H1 (cell line): Measurements from ENCODE around the gene NETO2. TPM values are rescaled to one million over a fixed set of nuclear protein-coding genes. Genes with fewer than 3 reads are reported as not detected.

Experiments used
- CTCF ChIA-PET: fragments of 300-600 bp; sonication (Branson Sonifier 250); formaldehyde crosslinking; loops from one replicate; lab custom pipeline; 2021; ENCODE audit not compliant: partially characterized antibody; lab: Charles Lee
- POLR2A ChIA-PET: fragments of 300-600 bp; sonication (Branson Sonifier 250); formaldehyde crosslinking; loops from one replicate; lab custom pipeline; 2021; ENCODE audit warnings: inconsistent platforms; ENCODE audit not compliant: partially characterized antibody; lab: Charles Lee
- DNase-seq, 2 experiments: peaks; one replicate each; pipeline versions ENCODE4 v3.0.0 to v3.0.0-alpha.2; 2010 to 2022; ENCODE audit warnings: low spot score in 2 of 2, low read depth in 1 of 2, mixed read lengths in 1 of 2
- FAIRE-seq: peaks from 2 replicates; lab custom pipeline; 2011; peaks lifted over from hg19 to GRCh38; lab: Jason Lieb, UNC
- H2AFZ ChIP-seq: 2 replicates; pipeline ENCODE4 v1.8.1; 2012; ENCODE audit warnings: low read length, inconsistent platforms
- H2AK5ac ChIP-seq: 2 replicates; pipeline ENCODE4 v1.6.1; 2013; ENCODE audit warnings: low read depth, low read length
- H2BK120ac ChIP-seq: replicated peaks from 2 replicates; pipeline ENCODE3; 2013; ENCODE audit warnings: low read depth, low read length, inconsistent platforms
- H2BK12ac ChIP-seq: 2 replicates; pipeline ENCODE4 v1.6.1; 2013; ENCODE audit warnings: low read depth, low read length
- H2BK15ac ChIP-seq: 2 replicates; pipeline ENCODE4 v1.6.1; 2013; ENCODE audit warnings: low read length
- H2BK20ac ChIP-seq: 2 replicates; pipeline ENCODE4 v1.6.1; 2013; ENCODE audit warnings: low read length
- H2BK5ac ChIP-seq: 2 replicates; pipeline ENCODE4 v1.6.1; 2013; ENCODE audit warnings: low read depth, low read length
- H3K14ac ChIP-seq: 2 replicates; pipeline ENCODE4 v1.6.1; 2013; ENCODE audit warnings: inconsistent platforms; ENCODE audit not compliant: insufficient read length
- H3K18ac ChIP-seq: 2 replicates; pipeline ENCODE4 v1.6.1; 2013; ENCODE audit warnings: low read length; ENCODE audit errors: extremely low read depth
- H3K23ac ChIP-seq: 2 replicates; pipeline ENCODE4 v1.6.1; 2013; ENCODE audit warnings: inconsistent platforms; ENCODE audit not compliant: insufficient read length
- H3K23me2 ChIP-seq: 2 replicates; pipeline ENCODE4 v1.6.1; 2013; ENCODE audit warnings: low read depth, low read length
- H3K27ac ChIP-seq: 2 replicates; pipeline ENCODE4 v1.6.1; 2011; ENCODE audit warnings: low read depth, low read length, inconsistent platforms
- H3K27me3 ChIP-seq, 4 experiments: replicated peaks in 1 of 4; 1 replicate in 1 of 4; 2 replicates in 3 of 4; pipeline versions ENCODE4 v1.6.1 to v1.8.1; 2011 to 2013; ENCODE audit warnings: low read length in 3 of 4, mild to moderate bottlenecking in 3 of 4, inconsistent platforms in 2 of 4, mixed read lengths in 2 of 4, moderate library complexity in 1 of 4; ENCODE audit not compliant: control insufficient read depth in 3 of 4, insufficient read depth in 3 of 4; ENCODE audit errors: extremely low read depth in 1 of 4
- H3K36me3 ChIP-seq, 4 experiments: 2 replicates each; pipeline versions ENCODE4 v1.6.1 to v1.8.1; 2011 to 2013; ENCODE audit warnings: mild to moderate bottlenecking in 4 of 4, low read length in 3 of 4, moderate library complexity in 2 of 4, control low read depth in 1 of 4, inconsistent platforms in 1 of 4; ENCODE audit not compliant: insufficient read depth in 4 of 4, control insufficient read depth in 2 of 4
- H3K4ac ChIP-seq: replicated peaks from 2 replicates; pipeline ENCODE3; 2013; ENCODE audit warnings: low read length, low read depth, mixed read lengths, inconsistent platforms; ENCODE audit not compliant: insufficient read length
- H3K4me1 ChIP-seq, 4 experiments: replicated peaks in 1 of 4; 1 replicate in 1 of 4; 2 replicates in 3 of 4; pipeline versions ENCODE4 v1.6.1 to v1.8.1; 2011 to 2013; ENCODE audit warnings: low read length in 3 of 4, inconsistent platforms in 2 of 4, mixed read lengths in 1 of 4; ENCODE audit not compliant: insufficient read depth in 4 of 4, control insufficient read depth in 3 of 4
- H3K4me2 ChIP-seq, 2 experiments: 2 replicates each; pipeline versions ENCODE4 v1.6.1 to v1.8.1; 2011 to 2013; ENCODE audit warnings: low read depth in 2 of 2, low read length in 2 of 2, control low read depth in 1 of 2, inconsistent platforms in 1 of 2, mild to moderate bottlenecking in 1 of 2; ENCODE audit not compliant: insufficient read depth in 1 of 2
- H3K4me3 ChIP-seq, 4 experiments: fragments of 200-600, 300-600 bp in 1 of 4; sonication (generic), shearing (Covaris generic), sonication (Bioruptor Twin) in 1 of 4; 2 replicates each; pipeline versions ENCODE4 v1.5.1 to v1.8.1; 2011 to 2016; ENCODE audit warnings: low read length in 4 of 4, low read depth in 3 of 4, control low read depth in 2 of 4, inconsistent platforms in 2 of 4, mild to moderate bottlenecking in 2 of 4, mixed read lengths in 1 of 4, moderate library complexity in 1 of 4; ENCODE audit not compliant: insufficient read depth in 2 of 4; ENCODE audit errors: extremely low read depth in 1 of 4
- H3K56ac ChIP-seq: replicated peaks from 2 replicates; pipeline ENCODE3; 2013; ENCODE audit warnings: low read depth, mild to moderate bottlenecking, mixed read lengths, low read length, inconsistent platforms; ENCODE audit not compliant: insufficient read length
- H3K79me1 ChIP-seq: 2 replicates; pipeline ENCODE4 v1.6.1; 2013; ENCODE audit warnings: low read depth, low read length, control low read depth
- H3K79me2 ChIP-seq, 2 experiments: 2 replicates each; pipeline versions ENCODE4 v1.6.1 to v1.8.1; 2012 to 2013; ENCODE audit warnings: low read length in 2 of 2, mild to moderate bottlenecking in 2 of 2, inconsistent platforms in 1 of 2; ENCODE audit not compliant: insufficient read depth in 2 of 2, control insufficient read depth in 1 of 2
- H3K9ac ChIP-seq, 4 experiments: replicated peaks in 1 of 4; 1 replicate in 1 of 4; 2 replicates in 3 of 4; pipeline versions ENCODE4 v1.6.1 to v1.8.1; 2011 to 2013; ENCODE audit warnings: low read depth in 3 of 4, low read length in 3 of 4, control low read depth in 2 of 4, mild to moderate bottlenecking in 2 of 4, moderate library complexity in 2 of 4, inconsistent platforms in 1 of 4; ENCODE audit errors: extremely low read depth in 1 of 4
- H3K9me3 ChIP-seq, 2 experiments: 2 replicates each; pipeline versions ENCODE4 v1.6.1 to v1.8.1; 2012 to 2013; ENCODE audit warnings: mild to moderate bottlenecking in 2 of 2, moderate library complexity in 2 of 2, control low read depth in 1 of 2, inconsistent platforms in 1 of 2, low read depth in 1 of 2, low read length in 1 of 2, mixed read lengths in 1 of 2; ENCODE audit not compliant: insufficient read depth in 2 of 2
- H4K20me1 ChIP-seq, 2 experiments: replicated peaks in 1 of 2; 2 replicates each; pipeline versions ENCODE3 to v1.8.1; 2011 to 2013; ENCODE audit warnings: inconsistent platforms in 2 of 2, low read length in 2 of 2, mild to moderate bottlenecking in 1 of 2; ENCODE audit not compliant: insufficient read depth in 2 of 2, control insufficient read depth in 1 of 2
- H4K5ac ChIP-seq: 2 replicates; pipeline ENCODE4 v1.6.1; 2013; ENCODE audit warnings: low read length, low read depth, mixed read lengths, inconsistent platforms; ENCODE audit not compliant: insufficient read length
- H4K8ac ChIP-seq: 2 replicates; pipeline ENCODE4 v1.8.0; 2013; ENCODE audit warnings: mild to moderate bottlenecking, moderate library complexity, low read length, inconsistent platforms; ENCODE audit not compliant: insufficient read depth; ENCODE audit errors: extremely low read depth
- H4K91ac ChIP-seq: replicated peaks from 2 replicates; pipeline ENCODE3; 2013; ENCODE audit warnings: low read length, mixed read lengths, inconsistent platforms; ENCODE audit not compliant: insufficient read length
- CHD1 ChIP-seq: IDR thresholded peaks from 2 replicates; pipeline ENCODE4 v1.6.1; 2012; ENCODE audit warnings: low read depth, low read length, improper control_type of control experiment
- CREB1 ChIP-seq: IDR thresholded peaks from 2 replicates; pipeline ENCODE4 v1.6.1; 2012; ENCODE audit warnings: inconsistent platforms
- EGR1 ChIP-seq: IDR thresholded peaks from 2 replicates; pipeline ENCODE4 v1.6.1; 2011; ENCODE audit warnings: low read depth, low read length, borderline replicate concordance
- EZH2 ChIP-seq: fragments of 200-600 bp; sonication (generic); IDR thresholded peaks from 2 replicates; pipeline ENCODE4 v1.7.1; 2012; ENCODE audit warnings: low read depth, mild to moderate bottlenecking, moderate library complexity, low read length, inconsistent platforms; ENCODE audit not compliant: severe bottlenecking
- GABPA ChIP-seq: IDR thresholded peaks from 2 replicates; pipeline ENCODE4 v1.6.1; 2011; ENCODE audit warnings: mild to moderate bottlenecking, low read length, moderate library complexity, borderline replicate concordance; ENCODE audit not compliant: insufficient read depth
- KDM5A ChIP-seq: fragments of 200-600 bp; IDR thresholded peaks from 2 replicates; pipeline ENCODE4 v1.7.1; 2012; ENCODE audit warnings: mild to moderate bottlenecking, low read length, inconsistent platforms, mixed read lengths
- MAFK ChIP-seq: IDR thresholded peaks from 2 replicates; pipeline ENCODE4 v1.6.1; 2012; ENCODE audit warnings: low read depth, mild to moderate bottlenecking, improper control_type of control experiment, low read length
- RNF2 ChIP-seq: fragments of 200-900, 300-1000 bp; sonication (generic); IDR thresholded peaks from 2 replicates; pipeline ENCODE4 v1.7.1; 2016; ENCODE audit warnings: borderline replicate concordance, low read depth, mild to moderate bottlenecking, antibody characterized with exemption, low read length; ENCODE audit not compliant: poor library complexity, severe bottlenecking; ENCODE audit errors: missing control alignments
- SAP30 ChIP-seq: fragments of 300-600 bp; sonication (generic); IDR thresholded peaks from 2 replicates; pipeline ENCODE4 v1.7.1; 2012; ENCODE audit warnings: low read length, moderate library complexity, mild to moderate bottlenecking, inconsistent platforms; ENCODE audit not compliant: insufficient read depth, insufficient replicate concordance
- SIRT6 ChIP-seq: IDR thresholded peaks from one replicate; pipeline ENCODE4 v1.7.1; 2012; ENCODE audit warnings: low read length, inconsistent platforms
- SP2 ChIP-seq: IDR thresholded peaks from 2 replicates; pipeline ENCODE4 v1.6.1; 2012; ENCODE audit warnings: mild to moderate bottlenecking, low read length, inconsistent platforms
- SRF ChIP-seq: IDR thresholded peaks from 2 replicates; pipeline ENCODE4 v1.6.1; 2011; ENCODE audit warnings: mild to moderate bottlenecking, low read depth, low read length, moderate library complexity
- SUZ12 ChIP-seq: fragments of 200-600 bp; sonication (generic); IDR thresholded peaks from 2 replicates; pipeline ENCODE4 v1.6.1; 2012; ENCODE audit warnings: mild to moderate bottlenecking, inconsistent platforms, low read length, moderate library complexity, mixed read lengths
- TAF1 ChIP-seq: IDR thresholded peaks from 2 replicates; pipeline ENCODE4 v1.6.1; 2011; ENCODE audit warnings: mild to moderate bottlenecking, low read depth, low read length
- TCF12 ChIP-seq: IDR thresholded peaks from 2 replicates; pipeline ENCODE4 v1.6.1; 2011; ENCODE audit warnings: low read depth, mild to moderate bottlenecking, low read length
- WGBS, 2 experiments: shearing (Covaris generic) in 1 of 2; methylation state at CpG; one replicate each; pipeline versions ENCODE4 v1.1.6 to v1.1.7; 2013 to 2015; ENCODE audit warnings: low lambda C conversion rate in 2 of 2, mixed read lengths in 2 of 2, inconsistent platforms in 1 of 2, low coverage in 1 of 2, missing lambda C conversion rate in 1 of 2; ENCODE audit not compliant: insufficient replicate concordance in 2 of 2, insufficient coverage in 1 of 2, insufficient read length in 1 of 2; ENCODE audit errors: extremely low coverage in 1 of 2, missing lambda C conversion rate in 1 of 2; 5-methylcytosine and 5-hydroxymethylcytosine counted together
- polyA plus RNA-seq, 7 experiments: library from polyadenylated mRNA; depleted of rRNA in 3 of 7; stranded (reverse) in 5 of 7; unstranded in 2 of 7; fragments of >200 nt in 5 of 7; fragments of 200-250 nt in 2 of 7; gene quantifications; 1 replicate in 5 of 7; 2 replicates in 1 of 7; 4 replicates in 1 of 7; pipeline versions ENCODE4 v1.2.1 to v1.2.3, GENCODE V29; 2011 to 2013; ENCODE audit warnings: missing spikeins in 2 of 7, mixed read lengths in 2 of 7
- total RNA-seq: library from RNA; stranded (reverse); fragmentation: NEBNext Ultra II Directional; extraction: Animal tissue kit (Norgen Biotek cat#: 25700); gene quantifications from 2 replicates; pipeline ENCODE4 v1.2.1, GENCODE V29; 2021

NETO2 gene
- total and polyA plus RNA-seq, 2 of the 8 experiments (the other 6 are each of a cell fraction or from before 2014, with no cell fraction given), result 9.4 to 12.5 TPM

GRCh38 chr16:47180073-47180472, 36.3 kb upstream of the NETO2 start:
- H4K91ac ChIP-seq, result no peak overlapping the region
- WGBS, 2 experiments, result 97% methylated on average over 8 of the region's 8 CpGs; no CpG with 5 or more reads in 1 of the 2 experiments
- FAIRE-seq (no peak), DNase-seq (no peak)
- no peaks in the 10 kb centered on the region; a peak in 2 of 8 replicates for H3K36me3 ChIP-seq
- H2BK5ac ChIP-seq, result no peak overlapping the region
- H2BK12ac ChIP-seq, result no peak overlapping the region
- no peak overlapping the region for H3K4ac ChIP-seq
- H3K18ac ChIP-seq, result no peak overlapping the region
- H2BK20ac ChIP-seq, result no peak overlapping the region
- ChIA-PET POLR2A (no interaction called here), CTCF (no interaction called here)
- no peak overlapping the region for H2BK120ac ChIP-seq
- H3K9ac ChIP-seq, result no peak overlapping the region
- H4K20me1 ChIP-seq, result no peaks in the 10 kb centered on the region
- H3K23me2 ChIP-seq, result no peaks in the 10 kb centered on the region
- H3K79me1 ChIP-seq, result no peaks in the 10 kb centered on the region; the same call in 1 of the 2 replicates
- H2BK15ac ChIP-seq, result no peak overlapping the region
- no peak overlapping the region for H3K27ac ChIP-seq
- H3K4me2 ChIP-seq, result no peak overlapping the region
- H2AFZ ChIP-seq, result no peak overlapping the region
- H3K56ac ChIP-seq, result no peak overlapping the region
- no peak overlapping the region for H4K8ac ChIP-seq
- no peak overlapping the region for H3K14ac ChIP-seq
- peaks cover 9 to 26% of the 10 kb centered on the region in 2 experiments; a peak in 3 of 4 replicates for H3K9me3 ChIP-seq
- no peaks in the 10 kb centered on the region for H3K4me1 ChIP-seq
- no peak overlapping the region for H3K23ac ChIP-seq
- H3K27me3 ChIP-seq, result 0 out of 7 replicates have a peak, but pooled peaks cover 0 to 2% (median 0%) of the 10 kb centered on the region in 4 experiments
- H3K79me2 ChIP-seq, result no peaks in the 10 kb centered on the region
- H3K4me3 ChIP-seq, result no peak overlapping the region
- H4K5ac ChIP-seq, result no peak overlapping the region
- H2AK5ac ChIP-seq, result no peak overlapping the region
- TF ChIP-seq GABPA (no peak), CREB1 (no peak), SIRT6 (no peak), SAP30 (no peak), MAFK (no peak), EZH2 (no peak), SUZ12 (no peak), CHD1 (no peak), EGR1 (no peak), SRF (no peak), RNF2 (no peak), TCF12 (no peak), KDM5A (no peak), TAF1 (no peak), SP2 (no peak)
